Measurements from ENCODE around the gene ELAVL1.

The ELAVL1 gene

GRCh38 chr19:7983995-7984837 is 21.2 kb downstream of the ELAVL1 start:
- no peak for DNase-seq

- DNase-seq: peak; percentile 95
Measured at GRCh38 chr19:7983286-7983950, 22.0 kb downstream of the ELAVL1 start.

GRCh38 chr19:7982651-7983099 is 22.8 kb downstream of the ELAVL1 start:
- DNase-seq: no peak

DNA sequence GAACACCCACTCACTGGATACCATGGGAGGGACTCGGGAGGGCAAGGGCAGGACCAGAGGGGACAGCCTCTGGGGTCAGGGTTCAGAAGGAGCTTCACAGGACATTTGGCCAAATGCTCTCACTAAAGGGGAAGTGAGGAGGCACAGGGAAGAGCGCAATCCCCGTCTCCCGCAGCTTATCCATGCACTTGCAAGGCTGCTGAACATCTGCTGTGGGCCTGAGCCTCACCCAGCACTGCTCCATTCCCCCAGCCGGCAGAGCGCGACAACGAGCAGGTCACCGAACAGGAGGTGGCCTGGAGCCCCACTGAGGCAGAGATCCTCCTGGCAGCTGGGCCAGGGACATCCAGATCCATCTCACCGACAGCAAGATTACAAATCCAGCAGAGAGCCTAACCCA is 23.3 kb downstream of the ELAVL1 start:
- no peak for DNase-seq

- no peak for DNase-seq
Measured at GRCh38 chr19:7981661-7982060, 23.8 kb downstream of the ELAVL1 start.

DNA sequence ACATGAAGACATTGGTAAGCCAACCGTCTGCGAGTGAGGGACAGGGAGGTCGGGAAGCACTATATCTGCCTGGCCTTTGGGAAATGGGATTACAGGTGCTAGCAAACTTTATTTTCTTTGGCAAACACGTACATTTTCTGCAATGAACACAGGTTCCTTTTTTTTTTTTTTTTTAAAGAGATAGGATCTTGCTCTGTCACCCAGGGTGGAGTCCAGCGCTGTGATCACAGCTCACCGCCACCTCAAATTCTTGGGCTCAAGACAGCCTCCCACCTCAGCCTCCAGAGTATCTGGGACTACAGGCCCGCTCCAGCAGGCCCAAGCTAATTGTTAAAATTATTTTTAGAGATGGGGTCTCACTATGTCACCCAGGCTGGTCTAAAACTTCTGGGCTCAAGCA is 24.2 kb downstream of the ELAVL1 start:
- DNase-seq: no peak

DNA sequence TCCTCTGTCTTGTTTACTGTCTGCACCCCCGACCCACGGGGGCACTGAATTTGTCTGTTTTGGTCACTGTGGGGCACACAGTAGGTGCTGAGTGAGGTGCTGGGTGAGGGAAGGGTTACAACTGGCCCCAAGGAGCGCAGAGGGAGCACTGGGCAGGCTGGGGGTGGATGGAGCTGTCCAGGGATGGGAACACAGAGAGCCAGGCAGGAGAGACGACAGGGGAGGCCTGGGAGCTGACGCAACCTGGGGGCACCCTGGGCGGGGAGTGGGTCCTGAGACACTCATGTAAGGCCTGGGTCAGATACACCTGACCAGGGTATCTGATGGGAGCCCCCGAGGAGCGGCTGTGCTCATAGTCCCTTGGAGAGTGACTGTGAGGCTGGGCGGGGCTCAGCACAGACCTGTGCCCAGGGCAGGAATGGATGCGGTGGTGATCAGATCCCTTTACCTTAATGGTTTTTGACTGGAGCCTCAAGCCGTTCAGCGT is 24.8 kb downstream of the ELAVL1 start:
- DNase-seq: no peak

GRCh38 chr19:7980168-7980567 is 25.3 kb downstream of the ELAVL1 start:
- no peak for DNase-seq

DNA sequence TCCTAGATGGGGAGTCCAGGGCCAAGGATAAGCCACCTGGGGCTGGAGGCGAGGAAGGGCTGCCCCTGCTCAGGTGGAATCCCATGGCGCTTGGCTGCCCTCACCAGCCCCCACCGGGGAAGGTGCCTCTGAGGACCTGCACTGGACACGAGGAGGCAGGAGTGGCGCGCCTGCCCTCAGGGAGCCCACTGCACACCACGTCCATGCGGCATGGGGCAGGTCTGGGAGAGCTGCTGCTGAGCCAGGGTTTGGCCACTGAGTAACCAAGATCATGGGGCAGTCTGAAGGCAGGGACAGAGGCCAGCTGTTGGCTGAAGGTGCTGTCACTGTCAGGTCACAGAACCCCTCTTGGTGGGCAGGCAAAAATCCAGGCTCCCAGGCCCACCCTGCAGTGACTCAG is 25.9 kb downstream of the ELAVL1 start:
- DNase-seq: no peak

DNA sequence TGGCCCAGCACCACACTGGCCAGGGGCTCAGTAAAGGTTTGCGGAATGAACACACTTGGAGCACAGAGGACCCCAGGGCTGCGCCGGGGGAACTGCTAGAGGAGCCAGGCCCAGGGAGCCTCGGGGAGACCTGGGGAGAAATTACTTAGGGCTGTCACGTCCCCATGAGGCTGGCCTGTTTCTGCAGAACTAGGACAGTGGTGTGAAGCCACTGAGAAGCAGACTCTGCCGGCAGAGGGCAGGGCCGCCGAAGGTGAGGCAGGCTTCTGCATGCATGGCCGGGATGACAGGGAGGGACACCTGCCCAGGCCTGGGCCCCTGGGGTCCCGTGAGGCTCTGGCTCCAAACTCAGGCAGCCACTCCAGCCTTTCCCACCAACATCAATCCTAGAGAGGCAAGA is 26.4 kb downstream of the ELAVL1 start:
- DNase-seq: peak; percentile 26

DNA sequence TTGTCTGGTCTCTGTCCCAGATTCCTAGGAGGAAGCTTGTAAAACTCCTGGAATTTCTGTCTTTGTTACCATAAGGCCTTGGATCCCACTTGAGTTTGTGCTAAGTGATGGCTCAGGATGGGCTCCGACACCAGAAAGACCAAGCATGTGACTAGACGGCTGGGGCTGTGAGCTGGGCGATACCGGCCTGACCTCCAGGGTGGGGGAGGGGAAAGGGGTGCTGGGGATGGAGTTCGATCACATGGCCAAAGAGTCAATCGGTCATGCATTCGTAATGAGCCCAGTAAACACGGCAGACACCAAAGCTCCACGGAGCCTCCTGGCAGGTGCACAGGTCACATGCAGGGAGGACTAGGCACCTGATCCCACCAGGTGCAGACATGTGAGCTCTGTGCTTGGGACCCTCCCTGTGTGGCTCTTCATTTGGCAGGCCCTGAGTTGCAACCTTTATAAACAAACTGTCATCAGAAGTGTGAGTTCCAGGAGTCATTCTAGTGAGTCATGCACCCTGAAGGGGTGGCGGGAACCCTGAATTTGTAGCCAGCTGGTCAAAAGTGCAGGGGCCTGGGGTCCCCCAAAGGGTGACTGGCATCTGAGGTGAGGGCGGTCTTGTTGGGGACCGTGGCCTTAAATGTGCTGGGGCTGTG is 27.1 kb downstream of the ELAVL1 start:
- DNase-seq: peak; percentile 28

GRCh38 chr19:7977723-7978040 is 27.8 kb downstream of the ELAVL1 start:
- DNase-seq: no peak

GRCh38 chr19:7977021-7977722 is 28.3 kb downstream of the ELAVL1 start:
- no peak for DNase-seq

DNA sequence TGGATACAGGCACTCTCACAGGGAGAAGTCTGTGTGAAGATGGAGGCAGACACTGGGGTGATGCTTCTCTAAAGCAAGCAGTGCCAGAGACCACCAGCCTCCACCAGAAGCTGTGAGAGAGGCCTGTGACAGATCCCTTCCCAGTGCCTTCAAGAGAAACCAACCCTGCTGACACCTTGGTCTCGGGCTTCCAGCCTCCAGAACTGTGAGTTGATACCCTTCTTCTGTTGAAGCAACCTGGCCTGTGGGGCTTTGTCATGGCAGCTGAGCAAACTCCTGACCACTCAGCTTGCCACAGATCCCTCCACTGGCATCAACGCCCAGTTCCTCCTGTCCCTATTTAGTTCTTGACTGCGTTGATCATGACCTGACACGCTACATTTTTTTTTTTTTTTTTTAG is 29.0 kb downstream of the ELAVL1 start:
- DNase-seq: no peak

DNA sequence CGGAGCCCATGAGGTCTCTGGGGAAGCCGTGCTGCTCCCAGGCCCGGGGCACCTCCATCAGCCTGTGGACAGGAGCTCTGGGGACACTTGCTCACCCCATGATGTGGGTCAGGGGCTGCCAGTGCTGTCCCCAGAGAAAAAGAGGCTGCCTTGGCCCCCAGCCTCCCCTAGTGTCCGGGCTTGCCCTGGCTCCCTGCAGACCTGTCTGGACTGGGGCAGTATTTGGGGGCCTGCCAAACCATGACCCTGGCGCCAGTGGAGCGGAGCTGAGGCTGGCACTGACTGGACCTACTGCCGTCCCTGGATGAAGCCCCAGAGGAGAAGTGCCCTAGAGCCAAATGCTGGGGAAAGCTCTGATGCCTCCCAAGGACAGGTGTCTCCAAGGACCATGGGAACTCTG is 30.4 kb downstream of the ELAVL1 start:
- peak; percentile 22 for DNase-seq

DNA sequence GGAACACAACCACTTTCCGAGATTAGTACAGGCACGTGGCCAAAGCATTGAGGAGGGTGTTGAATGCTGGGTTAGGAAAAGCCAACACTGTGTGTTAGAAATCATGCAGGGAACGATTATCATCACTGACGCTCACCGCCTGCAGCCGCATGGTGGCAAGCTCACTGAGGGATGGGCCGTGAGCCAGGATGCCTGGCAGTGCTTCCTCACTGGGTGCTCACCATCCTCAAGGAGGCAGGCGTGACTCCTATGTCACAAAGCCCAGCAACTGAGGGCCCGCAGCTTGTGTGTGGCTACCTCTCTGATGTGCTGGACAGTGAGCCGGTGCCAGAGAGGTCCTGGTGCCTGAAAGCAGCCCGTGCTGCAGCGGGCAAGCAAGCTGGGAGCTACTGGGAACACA is 31.6 kb downstream of the ELAVL1 start:
- DNase-seq: no peak

- no peak for DNase-seq
Measured at GRCh38 chr19:7971553-7972520, 33.6 kb downstream of the ELAVL1 start.

DNA sequence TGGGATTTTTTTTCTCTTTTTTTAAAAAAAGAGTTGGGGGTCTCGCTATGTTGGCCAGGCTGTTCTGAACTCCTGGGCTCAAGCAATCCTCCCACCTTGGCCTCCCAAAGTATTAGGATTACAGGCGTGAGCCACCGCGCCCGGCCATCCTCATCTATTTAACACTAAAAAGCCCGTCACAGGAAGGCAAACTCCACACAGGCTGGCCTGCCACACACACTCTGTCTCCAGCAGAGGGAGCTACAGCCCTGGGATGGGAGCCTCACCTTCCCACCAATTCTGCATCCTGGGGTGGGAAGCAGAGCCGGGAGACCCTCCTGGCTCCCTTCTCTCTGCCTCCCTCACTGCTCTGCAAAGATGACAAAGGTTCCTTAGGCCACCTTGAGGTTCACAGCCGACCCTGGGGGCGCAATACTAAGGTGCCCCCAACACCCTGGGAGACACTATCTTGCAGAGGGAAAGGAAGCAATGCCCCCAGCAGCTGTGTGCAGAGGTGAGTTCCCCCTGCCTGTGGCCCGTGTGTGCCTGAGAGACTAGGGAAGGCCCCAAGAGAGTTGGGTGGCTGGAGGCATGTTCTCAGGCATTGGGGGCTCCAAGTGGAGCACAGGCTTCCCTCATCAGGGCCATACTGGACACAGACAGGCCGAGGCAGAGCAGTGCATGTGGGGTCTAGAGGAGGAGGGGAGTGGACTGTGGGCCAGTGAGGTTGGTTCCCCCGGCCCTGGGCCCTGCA is 34.6 kb downstream of the ELAVL1 start:
- no peak for DNase-seq

- no peak for DNase-seq
Measured at GRCh38 chr19:7969555-7969939, 35.9 kb downstream of the ELAVL1 start.

- no peak for DNase-seq
Measured at GRCh38 chr19:7968796-7969554, 36.5 kb downstream of the ELAVL1 start.

All from DMS79 (cell line).